Measurements from ENCODE around the gene SLC13A2.

GRCh38 chr17:28521311-28522085 is 48.1 kb downstream of the SLC13A2 start:
- TF ChIP-seq POLR2A (IDR thresholded peaks at IDR 0.05) (no peak), CTCF (IDR thresholded peaks at IDR 0.05) (no peak)

All from heart left ventricle (tissue), 13 donors.